Endodermal cell (in vitro differentiated cells): Measurements from ENCODE around the gene PLCD1. TPM values are rescaled to one million over a fixed set of nuclear protein-coding genes. Genes with fewer than 3 reads are reported as not detected.

Experiments
- DNase-seq: peaks from one replicate; pipeline ENCODE4 v3.0.0-alpha.2; 2017
- H3K27ac ChIP-seq: 2 replicates; pipeline ENCODE4 v1.5.1; 2013; ENCODE audit warnings: mild to moderate bottlenecking, low read depth, low read length, moderate library complexity
- H3K27me3 ChIP-seq: 2 replicates; pipeline ENCODE4 v1.6.1; 2013; ENCODE audit warnings: mild to moderate bottlenecking, low read length, moderate library complexity; ENCODE audit not compliant: insufficient read depth, control insufficient read depth, poor library complexity, severe bottlenecking
- H3K36me3 ChIP-seq: 2 replicates; pipeline ENCODE4 v1.7.0; 2013; ENCODE audit warnings: mild to moderate bottlenecking, low read length, moderate library complexity; ENCODE audit not compliant: control insufficient read depth, insufficient read depth
- H3K4me1 ChIP-seq: one replicate; pipeline ENCODE4 v1.7.0; 2013; ENCODE audit warnings: low read length; ENCODE audit not compliant: control insufficient read depth, insufficient read depth
- H3K4me3 ChIP-seq: 2 replicates; pipeline ENCODE4 v1.5.1; 2013; ENCODE audit warnings: mild to moderate bottlenecking, low read length, moderate library complexity
- H3K9ac ChIP-seq: 2 replicates; pipeline ENCODE4 v1.6.1; 2013; ENCODE audit warnings: mild to moderate bottlenecking, low read length, moderate library complexity; ENCODE audit not compliant: poor library complexity, severe bottlenecking; ENCODE audit errors: extremely low read depth
- H3K9me3 ChIP-seq: 2 replicates; pipeline ENCODE4 v1.6.1; 2013; ENCODE audit warnings: mild to moderate bottlenecking, low read length, moderate library complexity; ENCODE audit not compliant: control insufficient read depth
- H3K27ac Mint-ChIP-seq: 2 replicates; pipeline ENCODE4 v1.8.0; 2020; ENCODE audit warnings: mixed read lengths
- H3K27me3 Mint-ChIP-seq: 2 replicates; pipeline ENCODE4 v1.8.0; 2021; ENCODE audit warnings: mild to moderate bottlenecking, mixed read lengths; ENCODE audit not compliant: insufficient read depth
- H3K36me3 Mint-ChIP-seq: 2 replicates; pipeline ENCODE4 v1.8.0; 2020; ENCODE audit warnings: low read depth, mixed read lengths
- H3K4me1 Mint-ChIP-seq: 2 replicates; pipeline ENCODE4 v1.8.0; 2020; ENCODE audit warnings: mixed read lengths
- H3K4me3 Mint-ChIP-seq: 2 replicates; pipeline ENCODE4 v1.8.0; 2020; ENCODE audit warnings: mild to moderate bottlenecking, moderate library complexity, mixed read lengths
- H3K9me3 Mint-ChIP-seq: 2 replicates; pipeline ENCODE4 v1.8.0; 2020; ENCODE audit warnings: mild to moderate bottlenecking, mixed read lengths
- CTCF ChIP-seq: fragments of 200-600 bp; sonication (generic); conservative IDR thresholded peaks from 2 replicates; pipeline ENCODE4 v1.5.0; 2021; ENCODE audit warnings: antibody characterized with exemption, mild to moderate bottlenecking
- WGBS, 2 experiments: methylation state at CpG; one replicate each; pipeline versions ENCODE4 v1.1.5 to v1.1.7; 2013; ENCODE audit warnings: missing lambda C conversion rate in 2 of 2, mixed read lengths in 1 of 2; ENCODE audit not compliant: insufficient coverage in 1 of 2, insufficient read length in 1 of 2; 5-methylcytosine and 5-hydroxymethylcytosine counted together
- total RNA-seq, 2 donors: library from RNA; stranded (reverse); fragmentation: NEBNext Ultra II Directional in 1 of 2; extraction: Animal tissue kit (Norgen Biotek cat#: 25700) in 1 of 2; gene quantifications; 2 replicates in 1 of 2; 3 replicates in 1 of 2; pipeline ENCODE4 v1.2.1, GENCODE V29; 2021

Gene PLCD1
- total RNA-seq, 2 donors from 2014 or later = 54.3 to 66.6 TPM

- H3K27ac ChIP-seq = no peak overlapping the region
- 98 to 100% methylated on average over 1 to 6 of the region's 6 CpGs for WGBS, 2 experiments
These were observed 6.3 kb downstream of the PLCD1 start for GRCh38 chr3:38022896-38023709.

GRCh38 chr3:38022301-38022700 is 7.1 kb downstream of the PLCD1 start:
- peaks cover 13% of the 10 kb centered on the region for H3K36me3 Mint-ChIP-seq
- no peak overlapping the region for H3K27ac Mint-ChIP-seq
- H3K4me1 ChIP-seq = peaks cover 18% of the 10 kb centered on the region
- H3K4me3 ChIP-seq = no peak overlapping the region
- peaks cover 12% of the 10 kb centered on the region for H3K36me3 ChIP-seq
- TF ChIP-seq CTCF = no peak
- H3K27ac ChIP-seq = no peak overlapping the region
- H3K9me3 ChIP-seq = no peaks in the 10 kb centered on the region
- peaks cover 11% of the 10 kb centered on the region for H3K27me3 Mint-ChIP-seq
- H3K4me1 Mint-ChIP-seq = peaks cover 13% of the 10 kb centered on the region
- peaks cover 4% of the 10 kb centered on the region for H3K27me3 ChIP-seq
- no peaks in the 10 kb centered on the region for H3K9me3 Mint-ChIP-seq
- 71% methylated on average over 3 of the region's 3 CpGs; no CpG with 5 or more reads in 1 of the 2 experiments for WGBS, 2 experiments
- no peak overlapping the region for H3K9ac ChIP-seq
- no peak for DNase-seq
- H3K4me3 Mint-ChIP-seq = no peak overlapping the region

More at GRCh38 chr3:38022896-38023709, 6.3 kb downstream of the PLCD1 start:
- Mint-ChIP-seq H3K36me3 (peaks cover 18% of the 10 kb centered on the region), H3K27ac (no peak overlapping the region), H3K9me3 (no peaks in the 10 kb centered on the region), H3K4me1 (peaks cover 13% of the 10 kb centered on the region), H3K4me3 (peak overlapping the region; percentile 84), H3K27me3 (peaks cover 19% of the 10 kb centered on the region)
- H3K36me3 ChIP-seq = peaks cover 12% of the 10 kb centered on the region
- TF ChIP-seq CTCF = no peak
- peak overlapping the region; percentile 84 for H3K4me3 ChIP-seq
- H3K27me3 ChIP-seq = peaks cover 12% of the 10 kb centered on the region
- no peak for DNase-seq
- peaks cover 18% of the 10 kb centered on the region for H3K4me1 ChIP-seq
- H3K9ac ChIP-seq = no peak overlapping the region
- H3K9me3 ChIP-seq = no peaks in the 10 kb centered on the region

DNA sequence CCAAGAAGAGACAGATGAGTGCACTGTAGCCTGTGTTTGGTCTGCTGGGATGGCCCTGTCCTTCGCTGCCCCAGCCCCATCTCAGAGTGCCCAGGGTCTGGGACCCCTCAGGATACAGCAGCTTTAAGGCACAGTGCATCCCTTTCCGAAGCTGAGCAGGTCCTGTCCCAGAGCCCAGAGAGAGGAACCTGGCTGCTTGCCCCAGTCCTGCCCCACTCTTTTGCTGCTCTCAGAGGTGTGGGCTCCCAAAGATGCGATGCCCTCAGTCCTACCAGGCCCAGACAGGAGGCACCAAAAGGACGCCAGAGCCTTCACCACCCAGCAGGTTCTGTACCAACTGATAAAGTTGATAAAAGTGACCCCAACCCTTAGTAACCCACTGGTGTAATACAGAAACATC is 8.2 kb downstream of the PLCD1 start:
- Mint-ChIP-seq H3K27ac (no peak overlapping the region), H3K27me3 (peaks cover 2% of the 10 kb centered on the region), H3K4me1 (peaks cover 13% of the 10 kb centered on the region), H3K4me3 (no peak overlapping the region), H3K9me3 (no peaks in the 10 kb centered on the region), H3K36me3 (peaks cover 21% of the 10 kb centered on the region)
- H3K36me3 ChIP-seq = peaks cover 16% of the 10 kb centered on the region
- no peak overlapping the region for H3K27ac ChIP-seq
- whole genome bisulfite sequencing, 2 experiments = 91 to 97% methylated on average over 4 of the region's 4 CpGs
- H3K4me3 ChIP-seq = no peak overlapping the region
- peaks cover 2% of the 10 kb centered on the region for H3K9me3 ChIP-seq
- TF ChIP-seq CTCF = no peak
- peaks cover 18% of the 10 kb centered on the region for H3K4me1 ChIP-seq
- DNase-seq = peak; percentile 16
- H3K9ac ChIP-seq = no peak overlapping the region
- H3K27me3 ChIP-seq = no peaks in the 10 kb centered on the region
